Measurements from ENCODE around the gene CRB1. TPM values are rescaled to one million over a fixed set of nuclear protein-coding genes. Genes with fewer than 3 reads are reported as not detected.

CRB1 gene
- total and polyA plus RNA-seq, 2 experiments from 2014 or later: 0.27 to 0.56 TPM

- no peaks in the 10 kb centered on the region for H4K20me1 ChIP-seq (replicated peaks; ENCODE audit: insufficient read depth)
- peak overlapping the region; percentile 63; the same call in 1 of the 2 replicates for H2AFZ ChIP-seq
- Mint-ChIP-seq H3K27me3 (ENCODE audit: insufficient read depth, low read depth, poor library complexity) (no peaks in the 10 kb centered on the region), H3K27ac (no peak overlapping the region), H3K4me3 (no peak overlapping the region), H3K4me1 (peaks cover 4% of the 10 kb centered on the region; the same call in 1 of the 3 replicates), H3K9me3 (no peaks in the 10 kb centered on the region; the same call in 2 of the 3 replicates), H3K36me3 (ENCODE audit: low read depth) (no peaks in the 10 kb centered on the region)
- no peaks in the 10 kb centered on the region for H3K79me2 ChIP-seq (replicated peaks; ENCODE audit: insufficient read depth)
- no peaks in the 10 kb centered on the region for H3F3A ChIP-seq (replicated peaks; ENCODE audit: low read depth)
- H3K9me2 ChIP-seq (ENCODE audit: insufficient read depth): 0 out of 2 replicates have a peak, but pooled peaks cover 3% of the 10 kb centered on the region
- no peaks in the 10 kb centered on the region for H3K36me3 ChIP-seq (ENCODE audit: insufficient read depth)
- H3K4me3 ChIP-seq: no peak overlapping the region
- TF ChIP-seq POLR2AphosphoS5 (IDR thresholded peaks at IDR 0.05; ENCODE audit: low read depth) (no peak), ZNF114 (CRISPR knock-in tag; IDR thresholded peaks at IDR 0.05) (no peak), EZH2 (IDR thresholded peaks at IDR 0.05; ENCODE audit: low read depth, unreplicated experiment) (no peak), ZNF462 (CRISPR knock-in tag; IDR thresholded peaks at IDR 0.05) (no peak), ETS1 (IDR thresholded peaks at IDR 0.05) (no peak), CREB1 (CRISPR knock-in tag; IDR thresholded peaks at IDR 0.05; ENCODE audit: low read depth) (no peak), REST (IDR thresholded peaks at IDR 0.05; ENCODE audit: unreplicated experiment) (no peak), JUNB (IDR thresholded peaks at IDR 0.05; ENCODE audit: unreplicated experiment) (no peak), NANOG (IDR thresholded peaks at IDR 0.05; ENCODE audit: borderline replicate concordance) (no peak), STAT1 (IDR thresholded peaks at IDR 0.05; ENCODE audit: unreplicated experiment) (no peak), ZNF331 (CRISPR knock-in tag; IDR thresholded peaks at IDR 0.05; ENCODE audit: low read depth) (no peak), EZH2phosphoT487 (IDR thresholded peaks at IDR 0.05; ENCODE audit: unreplicated experiment) (no peak)
- TF ChIP-seq, protein P1, sequence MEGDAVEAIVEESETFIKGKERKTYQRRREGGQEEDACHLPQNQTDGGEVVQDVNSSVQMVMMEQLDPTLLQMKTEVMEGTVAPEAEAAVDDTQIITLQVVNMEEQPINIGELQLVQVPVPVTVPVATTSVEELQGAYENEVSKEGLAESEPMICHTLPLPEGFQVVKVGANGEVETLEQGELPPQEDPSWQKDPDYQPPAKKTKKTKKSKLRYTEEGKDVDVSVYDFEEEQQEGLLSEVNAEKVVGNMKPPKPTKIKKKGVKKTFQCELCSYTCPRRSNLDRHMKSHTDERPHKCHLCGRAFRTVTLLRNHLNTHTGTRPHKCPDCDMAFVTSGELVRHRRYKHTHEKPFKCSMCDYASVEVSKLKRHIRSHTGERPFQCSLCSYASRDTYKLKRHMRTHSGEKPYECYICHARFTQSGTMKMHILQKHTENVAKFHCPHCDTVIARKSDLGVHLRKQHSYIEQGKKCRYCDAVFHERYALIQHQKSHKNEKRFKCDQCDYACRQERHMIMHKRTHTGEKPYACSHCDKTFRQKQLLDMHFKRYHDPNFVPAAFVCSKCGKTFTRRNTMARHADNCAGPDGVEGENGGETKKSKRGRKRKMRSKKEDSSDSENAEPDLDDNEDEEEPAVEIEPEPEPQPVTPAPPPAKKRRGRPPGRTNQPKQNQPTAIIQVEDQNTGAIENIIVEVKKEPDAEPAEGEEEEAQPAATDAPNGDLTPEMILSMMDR (conservative IDR thresholded peaks at IDR 0.05; ENCODE audit: low read depth in 2 of 2): no peak
- DNase-seq (ENCODE audit: low spot score) (no peak), ATAC-seq (no peak)
- H3K4me1 ChIP-seq (ENCODE audit: insufficient read depth): no peaks in the 10 kb centered on the region
- no peak overlapping the region for H3K4me2 ChIP-seq
- H3K27ac ChIP-seq (ENCODE audit: low read depth): no peak overlapping the region
- no peaks in the 10 kb centered on the region for H3K27me3 ChIP-seq (ENCODE audit: insufficient read depth)
These were observed 83.9 kb downstream of the CRB1 start for GRCh38 chr1:197351821-197352440.
